SU-DHL-6 (cell line): ENCODE results near the gene ENDOV.
"Not testable (repeated sequence)": the region's sequence is repeated elsewhere in the genome, so short reads cannot be mapped to it uniquely, and the experiment has no call there.

ENCODE experiments used
- H2AFZ ChIP-seq: fragments of 200-600 bp; sonication (generic); 2 replicates; pipeline ENCODE4 v1.6.1; 2014; ENCODE audit warnings: low read depth, mild to moderate bottlenecking, moderate library complexity, mixed read lengths, antibody characterized with exemption, low read length; ENCODE audit not compliant: severe bottlenecking
- H3F3A ChIP-seq: fragments of 200-600 bp; shearing (Covaris generic); 2 replicates; pipeline ENCODE4 v1.6.0; 2016; ENCODE audit warnings: antibody characterized with exemption, mild to moderate bottlenecking; ENCODE audit not compliant: insufficient read depth
- H3K27ac ChIP-seq: fragments of 200-600 bp; sonication (generic); 2 replicates; pipeline ENCODE4 v1.5.1; 2016; ENCODE audit warnings: low read depth, mild to moderate bottlenecking, low read length, moderate library complexity, mixed read lengths
- H3K27me3 ChIP-seq: fragments of 200-600 bp; sonication (generic), shearing (Covaris generic); 2 replicates; pipeline ENCODE4 v1.6.0; 2014; ENCODE audit warnings: mild to moderate bottlenecking, low read length
- H3K36me3 ChIP-seq: fragments of 200-600 bp; sonication (generic); 2 replicates; pipeline ENCODE4 v1.6.1; 2014; ENCODE audit warnings: mild to moderate bottlenecking, low read length, mixed read lengths
- H3K4me2 ChIP-seq: fragments of 300-600, 200-600 bp; shearing (Covaris generic), sonication (generic); 2 replicates; pipeline ENCODE4 v1.6.0; 2014; ENCODE audit warnings: low read length, low read depth, mild to moderate bottlenecking; ENCODE audit not compliant: poor library complexity, severe bottlenecking
- H3K4me3 ChIP-seq: fragments of 200-600 bp; sonication (generic); 2 replicates; pipeline ENCODE4 v1.5.1; 2014; ENCODE audit warnings: antibody characterized with exemption, low read length, mild to moderate bottlenecking, mixed read lengths; ENCODE audit not compliant: insufficient read depth, poor library complexity, severe bottlenecking
- H3K79me2 ChIP-seq: fragments of 200-600 bp; sonication (generic); 2 replicates; pipeline ENCODE4 v1.6.1; 2014; ENCODE audit warnings: mild to moderate bottlenecking, low read length, moderate library complexity; ENCODE audit not compliant: insufficient read depth
- H3K9ac ChIP-seq: fragments of 200-600 bp; sonication (generic); 2 replicates; pipeline ENCODE4 v1.7.0; 2014; ENCODE audit warnings: mild to moderate bottlenecking, low read length
- H3K9me2 ChIP-seq: fragments of 200-600 bp; sonication (generic); replicated peaks from 2 replicates; pipeline ENCODE4 v1.6.1; 2014; ENCODE audit warnings: low read length; ENCODE audit not compliant: insufficient read depth
- H3K9me3 ChIP-seq: fragments of 200-600 bp; sonication (generic); 2 replicates; pipeline ENCODE4 v1.6.1; 2014; ENCODE audit warnings: low read length, mixed read lengths; ENCODE audit not compliant: insufficient read depth
- H4K20me1 ChIP-seq: fragments of 200-600 bp; sonication (generic); 2 replicates; pipeline ENCODE4 v1.6.1; 2014; ENCODE audit warnings: low read depth, mild to moderate bottlenecking, antibody characterized with exemption, low read length, moderate library complexity, mixed read lengths
- CTCF ChIP-seq: fragments of 200-600 bp; sonication (generic); IDR thresholded peaks from one replicate; pipeline ENCODE4 v1.5.1; 2017; ENCODE audit warnings: antibody characterized with exemption, mild to moderate bottlenecking, low read length, moderate library complexity; ENCODE audit not compliant: insufficient read depth, poor library complexity, severe bottlenecking
- EZH2phosphoT487 ChIP-seq: fragments of 200-600 bp; sonication (generic), shearing (Covaris generic); conservative IDR thresholded peaks from 2 replicates; pipeline ENCODE4 v1.6.1; 2018; ENCODE audit warnings: mild to moderate bottlenecking, antibody characterized with exemption, low read length, moderate library complexity, mixed read lengths

The ENDOV gene

GRCh38 chr17:80402959-80403358, 12.0 kb upstream of the ENDOV start:
- Histone ChIP-seq H3K4me2 (no peak overlapping the region), H3K4me3 (no peak overlapping the region), H2AFZ (no peak overlapping the region), H3K36me3 (no peaks in the 10 kb centered on the region), H3K27ac (no peak overlapping the region), H3K79me2 (no peaks in the 10 kb centered on the region), H3K27me3 (no peaks in the 10 kb centered on the region), H4K20me1 (no peaks in the 10 kb centered on the region), H3K9ac (no peak overlapping the region), H3F3A (no peaks in the 10 kb centered on the region), H3K9me2 (no peaks in the 10 kb centered on the region), H3K9me3 (no peaks in the 10 kb centered on the region)
- no peak for TF ChIP-seq EZH2phosphoT487
- TF ChIP-seq CTCF = no peak

GRCh38 chr17:80406146-80406545, 8.8 kb upstream of the ENDOV start:
- H3K27ac ChIP-seq = no peak overlapping the region
- no peak overlapping the region for H3K9ac ChIP-seq
- no peak overlapping the region for H3K4me3 ChIP-seq
- H3K4me2 ChIP-seq = no peak overlapping the region
- H4K20me1 ChIP-seq = no peaks in the 10 kb centered on the region
- H3K79me2 ChIP-seq = no peaks in the 10 kb centered on the region
- TF ChIP-seq EZH2phosphoT487 (no peak), CTCF (no peak)
- no peaks in the 10 kb centered on the region for H3K9me2 ChIP-seq
- no peaks in the 10 kb centered on the region for H3K9me3 ChIP-seq
- H3K27me3 ChIP-seq = no peaks in the 10 kb centered on the region
- no peaks in the 10 kb centered on the region for H3F3A ChIP-seq
- H3K36me3 ChIP-seq = no peaks in the 10 kb centered on the region
- no peak overlapping the region for H2AFZ ChIP-seq

- not testable (repeated sequence) for H4K20me1 ChIP-seq, H3K9me2 ChIP-seq, H3K27me3 ChIP-seq, H3F3A ChIP-seq, H3K9me3 ChIP-seq, H3K79me2 ChIP-seq, H3K36me3 ChIP-seq, H2AFZ ChIP-seq, H3K4me3 ChIP-seq, H3K4me2 ChIP-seq, H3K27ac ChIP-seq, H3K9ac ChIP-seq
Measured at GRCh38 chr17:80407917-80408316, 7.0 kb upstream of the ENDOV start.

GRCh38 chr17:80408872-80409271, 6.1 kb upstream of the ENDOV start:
- no peak overlapping the region for H3K9ac ChIP-seq
- no peaks in the 10 kb centered on the region for H3K36me3 ChIP-seq
- H2AFZ ChIP-seq = no peak overlapping the region
- no peaks in the 10 kb centered on the region for H3K27me3 ChIP-seq
- H3K9me3 ChIP-seq = no peaks in the 10 kb centered on the region
- H3K79me2 ChIP-seq = no peaks in the 10 kb centered on the region
- H3K9me2 ChIP-seq = no peaks in the 10 kb centered on the region
- no peaks in the 10 kb centered on the region for H3F3A ChIP-seq
- H3K4me3 ChIP-seq = no peak overlapping the region
- TF ChIP-seq CTCF (no peak), EZH2phosphoT487 (no peak)
- no peak overlapping the region for H3K27ac ChIP-seq
- H3K4me2 ChIP-seq = no peak overlapping the region
- H4K20me1 ChIP-seq = no peaks in the 10 kb centered on the region
